Endothelial cell of umbilical vein (primary cell): Measurements from ENCODE around the gene AXIN2. TPM values are rescaled to one million over a fixed set of nuclear protein-coding genes. Genes with fewer than 3 reads are reported as not detected.

Source experiments
- BruUV-seq: library from RNA; stranded (reverse); fragments of 400-500 nt; replicated peaks from 2 replicates; lab custom pipeline; 2021; lab: Mats Ljungman, UMichigan
- CTCF ChIA-PET: fragments of 300-600, 350-600 bp; sonication (Branson Sonifier 250); formaldehyde crosslinking; loops from one replicate; lab custom pipeline; 2021; ENCODE audit warnings: antibody characterized with exemption, inconsistent platforms; lab: Charles Lee
- POLR2A ChIA-PET: fragments of 300-600, 350-600 bp; sonication (Branson Sonifier 250); formaldehyde crosslinking; loops from one replicate; lab custom pipeline; 2021; ENCODE audit warnings: antibody characterized with exemption, inconsistent platforms; lab: Charles Lee
- DNase-seq: peaks from one replicate; pipeline ENCODE4 v3.0.0-alpha.2; 2011; ENCODE audit warnings: low read depth, low spot score
- FAIRE-seq: peaks from 2 replicates; lab custom pipeline; 2011; peaks lifted over from hg19 to GRCh38; lab: Jason Lieb, UNC
- H2AFZ ChIP-seq: 2 replicates; pipeline ENCODE4 v1.6.0; 2012; ENCODE audit warnings: low read depth, low read length, control low read depth, inconsistent platforms
- H3K27ac ChIP-seq: 2 replicates; pipeline ENCODE4 v1.5.1; 2011; ENCODE audit warnings: low read depth, mild to moderate bottlenecking, control low read depth, low read length, moderate library complexity; ENCODE audit not compliant: insufficient read depth
- H3K27me3 ChIP-seq, 2 experiments: 2 replicates each; pipeline versions ENCODE4 v1.6.0 to v1.6.1; 2011; ENCODE audit warnings: low read length in 2 of 2, mixed read lengths in 1 of 2; ENCODE audit not compliant: control insufficient read depth in 2 of 2, insufficient read depth in 2 of 2
- H3K36me3 ChIP-seq, 2 experiments: 2 replicates in 1 of 2; 3 replicates in 1 of 2; pipeline ENCODE4 v1.5.1; 2011; ENCODE audit warnings: low read length in 2 of 2, mild to moderate bottlenecking in 1 of 2, moderate library complexity in 1 of 2; ENCODE audit not compliant: control insufficient read depth in 2 of 2, insufficient read depth in 2 of 2; ENCODE audit errors: extremely low read depth in 1 of 2
- H3K4me1 ChIP-seq: 3 replicates; pipeline ENCODE4 v1.5.1; 2011; ENCODE audit warnings: mild to moderate bottlenecking, low read length; ENCODE audit not compliant: control insufficient read depth, insufficient read depth; ENCODE audit errors: extremely low read depth
- H3K4me2 ChIP-seq: 2 replicates; pipeline ENCODE4 v1.6.1; 2011; ENCODE audit warnings: low read length, control low read depth, mixed read lengths; ENCODE audit not compliant: insufficient read depth
- H3K4me3 ChIP-seq, 3 experiments: fragments of 200-600 bp in 1 of 3; sonication (generic), shearing (Covaris generic) in 1 of 3; replicated peaks in 1 of 3; 2 replicates each; pipeline ENCODE4 v1.5.1; 2011 to 2016; ENCODE audit warnings: control low read depth in 3 of 3, low read length in 3 of 3, mild to moderate bottlenecking in 2 of 3, inconsistent platforms in 1 of 3, low read depth in 1 of 3, moderate library complexity in 1 of 3; ENCODE audit not compliant: insufficient read depth in 1 of 3
- H3K79me2 ChIP-seq: 2 replicates; pipeline ENCODE4 v1.6.0; 2012; ENCODE audit warnings: low read length, inconsistent platforms; ENCODE audit not compliant: control insufficient read depth, insufficient read depth
- H3K9ac ChIP-seq: replicated peaks from 2 replicates; pipeline ENCODE3; 2011; ENCODE audit warnings: low read length, control low read depth; ENCODE audit not compliant: insufficient read depth; ENCODE audit errors: extremely low read depth
- H3K9me1 ChIP-seq: replicated peaks from 3 replicates; pipeline ENCODE4 v1.6.0; 2011; ENCODE audit warnings: mild to moderate bottlenecking, low read length; ENCODE audit not compliant: control insufficient read depth, insufficient read depth; ENCODE audit errors: extremely low read depth
- H3K9me3 ChIP-seq: replicated peaks from 2 replicates; pipeline ENCODE4 v1.5.1; 2012; ENCODE audit warnings: low read length, inconsistent platforms; ENCODE audit not compliant: control insufficient read depth, insufficient read depth
- H4K20me1 ChIP-seq: replicated peaks from 2 replicates; pipeline ENCODE3; 2011; ENCODE audit warnings: mild to moderate bottlenecking, low read length; ENCODE audit not compliant: control insufficient read depth, insufficient read depth; ENCODE audit errors: extremely low read depth
- MYC ChIP-seq: IDR thresholded peaks from one replicate; pipeline ENCODE4 v1.6.1; 2011; ENCODE audit warnings: mild to moderate bottlenecking, low read depth, low read length
- dilution Hi-C: fragments of 300-500 bp; cut with MboI; formaldehyde crosslinking; loops from one replicate; pipeline ENCODE4 v1.15.0; 2019; ENCODE audit warnings: low sequenced_read_pairs; ENCODE audit not compliant: extremely low pct_ligation_motif_present
- intact Hi-C: fragments of 100-400 bp; cut with micrococcal nuclease; formaldehyde crosslinking; loops from one replicate; pipeline ENCODE4 v1.10.0; 2022
- polyA plus RNA-seq, 4 experiments: library from polyadenylated mRNA; depleted of rRNA in 3 of 4; stranded (reverse) in 3 of 4; unstranded in 1 of 4; fragments of >200 nt; gene quantifications; 2 replicates each; pipeline versions ENCODE4 v1.2.1 to v1.2.3, GENCODE V29; 2011 to 2012; ENCODE audit warnings: missing spikeins in 1 of 4
- total RNA-seq: library from RNA; stranded (reverse); gene quantifications from 2 replicates; pipeline ENCODE4 v1.2.3, GENCODE V29; 2021
- TF ChIP-seq, protein P1 (sequence below), 2 donors: IDR thresholded peaks; 1 replicate in 1 of 2; 2 replicates in 1 of 2; pipeline ENCODE4 v1.5.1; 2011; ENCODE audit warnings: low read length in 2 of 2, mild to moderate bottlenecking in 2 of 2, moderate library complexity in 2 of 2, control low read depth in 1 of 2, inconsistent platforms in 1 of 2, low read depth in 1 of 2; ENCODE audit not compliant: insufficient read depth in 1 of 2; ENCODE audit errors: extremely low read depth in 1 of 2

AXIN2 gene
- total and polyA plus RNA-seq, 2 donors (not counting 3 experiments of a cell fraction or from before 2014, with no cell fraction given), result 1.3 to 3.0 TPM

DNA sequence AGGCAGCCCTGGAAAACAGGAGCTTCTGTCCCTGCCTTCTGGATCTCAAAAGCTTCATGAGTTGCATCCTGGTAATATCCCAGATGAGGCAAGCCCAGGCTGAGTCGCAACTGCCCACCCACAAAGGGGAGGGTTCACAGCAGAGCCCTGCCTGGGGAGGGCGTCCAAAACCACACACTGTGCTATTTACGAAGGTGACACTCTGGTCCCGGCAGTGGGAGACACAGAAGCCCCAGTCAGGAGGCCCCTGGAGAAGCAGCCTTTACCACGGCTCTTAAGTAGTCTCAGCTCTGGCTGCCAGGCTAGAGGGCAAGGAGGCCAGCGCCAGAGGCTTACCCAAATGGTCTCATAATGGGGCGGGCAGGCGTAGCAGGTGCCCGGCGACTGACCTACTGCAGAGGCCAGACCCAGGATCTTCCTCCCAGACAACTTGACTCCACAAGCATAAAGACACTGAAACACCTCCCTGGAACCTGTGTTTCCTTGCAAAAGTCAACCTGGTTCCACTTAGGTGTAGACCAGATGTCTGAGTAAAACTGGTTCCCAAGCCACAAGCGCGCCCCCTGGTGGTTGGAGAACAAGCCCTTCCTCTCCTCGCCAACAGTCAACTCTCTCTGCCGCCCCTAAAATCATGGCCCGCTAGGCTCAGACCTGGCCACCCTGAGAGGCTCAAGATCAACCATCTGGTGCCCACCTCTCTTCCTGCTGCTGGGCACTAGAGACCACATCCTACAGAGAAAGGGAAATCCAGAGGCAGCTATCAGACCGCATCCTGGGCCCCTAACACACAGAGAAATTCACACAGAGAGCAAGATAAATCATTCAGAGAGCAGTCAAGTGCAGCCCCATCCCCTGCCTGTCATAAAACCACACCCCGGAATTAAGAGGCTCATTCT, 5.2 kb downstream of the AXIN2 start:
- BruUV-seq, result no TSS peak
- DNase-seq, result peak; percentile 21
- Histone ChIP-seq H3K9me1 (no peaks in the 10 kb centered on the region), H3K9ac (no peak overlapping the region), H3K4me3 (no peak overlapping the region), H3K4me1 (peaks cover 5% of the 10 kb centered on the region), H4K20me1 (no peaks in the 10 kb centered on the region), H2AFZ (no peak overlapping the region), H3K9me3 (no peaks in the 10 kb centered on the region), H3K36me3 (no peaks in the 10 kb centered on the region), H3K4me2 (no peak overlapping the region), H3K27ac (no peak overlapping the region), H3K79me2 (no peaks in the 10 kb centered on the region), H3K27me3 (peaks cover 4 to 5% of the 10 kb centered on the region in 2 experiments)
- ChIA-PET CTCF (interaction anchor here (0.7 to 6.2 kb wide), 16 partner anchors 8 to 609 kb away, joined by 3 to 67 read pairs (median 3); no protein-coding TSS in a partner anchor), POLR2A (no interaction called here)
- intact Hi-C loops (loop anchor here (1.0 to 2.0 kb wide), 5 partner anchors 197 to 433 kb away; no protein-coding TSS in a partner anchor), dilution Hi-C loops (no loop called here)
- TF ChIP-seq MYC, result no peak
- TF ChIP-seq, protein P1, sequence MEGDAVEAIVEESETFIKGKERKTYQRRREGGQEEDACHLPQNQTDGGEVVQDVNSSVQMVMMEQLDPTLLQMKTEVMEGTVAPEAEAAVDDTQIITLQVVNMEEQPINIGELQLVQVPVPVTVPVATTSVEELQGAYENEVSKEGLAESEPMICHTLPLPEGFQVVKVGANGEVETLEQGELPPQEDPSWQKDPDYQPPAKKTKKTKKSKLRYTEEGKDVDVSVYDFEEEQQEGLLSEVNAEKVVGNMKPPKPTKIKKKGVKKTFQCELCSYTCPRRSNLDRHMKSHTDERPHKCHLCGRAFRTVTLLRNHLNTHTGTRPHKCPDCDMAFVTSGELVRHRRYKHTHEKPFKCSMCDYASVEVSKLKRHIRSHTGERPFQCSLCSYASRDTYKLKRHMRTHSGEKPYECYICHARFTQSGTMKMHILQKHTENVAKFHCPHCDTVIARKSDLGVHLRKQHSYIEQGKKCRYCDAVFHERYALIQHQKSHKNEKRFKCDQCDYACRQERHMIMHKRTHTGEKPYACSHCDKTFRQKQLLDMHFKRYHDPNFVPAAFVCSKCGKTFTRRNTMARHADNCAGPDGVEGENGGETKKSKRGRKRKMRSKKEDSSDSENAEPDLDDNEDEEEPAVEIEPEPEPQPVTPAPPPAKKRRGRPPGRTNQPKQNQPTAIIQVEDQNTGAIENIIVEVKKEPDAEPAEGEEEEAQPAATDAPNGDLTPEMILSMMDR (IDR thresholded peaks at IDR 0.05; ENCODE audit: extremely low read depth in 1 of 2, insufficient read depth in 1 of 2, low read depth in 1 of 2, low read length in 2 of 2), result peak; percentile 76 to 79
- peak; percentile 12 for FAIRE-seq
